ENCODE data around the gene TES. TPM values are rescaled to one million over a fixed set of nuclear protein-coding genes. Genes with fewer than 3 reads are reported as not detected.

Gene TES
- total and polyA plus RNA-seq, 2 of the 13 experiments (the other 11 are each of a cell fraction or from before 2014, with no cell fraction given) = 21.6 to 23.0 TPM

DNA sequence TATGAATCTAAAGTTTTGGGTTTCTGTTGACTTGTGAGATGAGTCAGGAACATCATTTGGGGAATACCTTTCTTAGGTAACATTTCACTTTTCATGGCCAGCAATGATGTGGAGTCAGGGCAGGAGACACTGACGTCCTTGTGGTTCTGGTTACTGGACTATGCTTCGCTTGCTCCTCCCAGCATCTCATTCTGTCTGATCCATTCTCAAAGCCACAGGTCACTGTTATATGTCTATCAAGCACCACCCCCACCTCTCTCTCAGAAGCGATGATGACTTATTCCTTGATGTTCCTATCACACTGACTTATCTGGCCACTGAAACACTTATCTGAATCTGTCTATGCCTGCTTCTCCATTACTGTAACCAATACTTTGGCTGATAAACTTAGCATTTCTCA is 51.6 kb downstream of the TES start:
- 47% methylated on average over 3 of the region's 3 CpGs for WGBS (ENCODE audit: low lambda C conversion rate)
- no peak overlapping the region for H3K4me2 ChIP-seq (ENCODE audit: low read depth, low read length)
- in situ Hi-C loops (cut with HindIII; ENCODE audit: extremely low pct_ligation_motif_present, low pct_unique_long_range_greater_than_20kb) (loop anchor here (5.0 kb wide), 1 partner anchor 330 kb away; no protein-coding TSS in a partner anchor), intact Hi-C loops (cut with micrococcal nuclease; ENCODE audit: unreplicated experiment) (no loop called here)
- CTCF ChIA-PET (ENCODE audit: low intra/inter-chr PET ratio, low total read pairs) = no interaction called here
- no peaks in the 10 kb centered on the region for H3K79me2 ChIP-seq (ENCODE audit: insufficient read depth, low read length)
- ATAC-seq (no peak), FAIRE-seq (no peak), DNase-seq (ENCODE audit: low spot score) (no peak)
- no peaks in the 10 kb centered on the region for H3K9me3 ChIP-seq (ENCODE audit: low read length)
- no TSS peak for BruUV-seq (replicated peaks)
- H4K20me1 ChIP-seq (ENCODE audit: insufficient read depth, low read length) = no peaks in the 10 kb centered on the region
- H2AFZ ChIP-seq (ENCODE audit: low read length) = no peak overlapping the region
- H3K9ac ChIP-seq (ENCODE audit: insufficient read depth, low read depth, low read length) = no peak overlapping the region
- no peak overlapping the region for H3K27ac ChIP-seq (ENCODE audit: extremely low read length, insufficient read depth, low read length)
- no peaks in the 10 kb centered on the region for H3K4me1 ChIP-seq (ENCODE audit: insufficient read depth, low read length)
- no peaks in the 10 kb centered on the region for H3K27me3 ChIP-seq (ENCODE audit: control insufficient read depth in 1 of 2, insufficient read depth in 2 of 2, low read length in 2 of 2)
- POLR2A ChIA-PET = no interaction called here
- no peak overlapping the region for H3K4me3 ChIP-seq (replicated peaks in 1 of 3; ENCODE audit: insufficient read depth in 1 of 3, low read depth in 2 of 3, low read length in 3 of 3)
- H3K36me3 ChIP-seq (replicated peaks in 1 of 2; ENCODE audit: control insufficient read depth in 1 of 2, insufficient read depth in 2 of 2, low read length in 2 of 2) = no peaks in the 10 kb centered on the region
- no peak for TF ChIP-seq SRF (IDR thresholded peaks at IDR 0.05; ENCODE audit: low read depth, low read length)
- TF ChIP-seq, protein P1, sequence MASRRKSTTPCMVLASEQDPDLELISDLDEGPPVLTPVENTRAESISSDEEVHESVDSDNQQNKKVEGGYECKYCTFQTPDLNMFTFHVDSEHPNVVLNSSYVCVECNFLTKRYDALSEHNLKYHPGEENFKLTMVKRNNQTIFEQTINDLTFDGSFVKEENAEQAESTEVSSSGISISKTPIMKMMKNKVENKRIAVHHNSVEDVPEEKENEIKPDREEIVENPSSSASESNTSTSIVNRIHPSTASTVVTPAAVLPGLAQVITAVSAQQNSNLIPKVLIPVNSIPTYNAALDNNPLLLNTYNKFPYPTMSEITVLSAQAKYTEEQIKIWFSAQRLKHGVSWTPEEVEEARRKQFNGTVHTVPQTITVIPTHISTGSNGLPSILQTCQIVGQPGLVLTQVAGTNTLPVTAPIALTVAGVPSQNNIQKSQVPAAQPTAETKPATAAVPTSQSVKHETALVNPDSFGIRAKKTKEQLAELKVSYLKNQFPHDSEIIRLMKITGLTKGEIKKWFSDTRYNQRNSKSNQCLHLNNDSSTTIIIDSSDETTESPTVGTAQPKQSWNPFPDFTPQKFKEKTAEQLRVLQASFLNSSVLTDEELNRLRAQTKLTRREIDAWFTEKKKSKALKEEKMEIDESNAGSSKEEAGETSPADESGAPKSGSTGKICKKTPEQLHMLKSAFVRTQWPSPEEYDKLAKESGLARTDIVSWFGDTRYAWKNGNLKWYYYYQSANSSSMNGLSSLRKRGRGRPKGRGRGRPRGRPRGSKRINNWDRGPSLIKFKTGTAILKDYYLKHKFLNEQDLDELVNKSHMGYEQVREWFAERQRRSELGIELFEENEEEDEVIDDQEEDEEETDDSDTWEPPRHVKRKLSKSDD (CRISPR knock-in tag; IDR thresholded peaks at IDR 0.05; ENCODE audit: low read depth) = no peak
- no peak for TF ChIP-seq NFYB (CRISPR knock-in tag; IDR thresholded peaks at IDR 0.05)
- TF ChIP-seq ZBTB21 (CRISPR knock-in tag; IDR thresholded peaks at IDR 0.05) = no peak

DNA sequence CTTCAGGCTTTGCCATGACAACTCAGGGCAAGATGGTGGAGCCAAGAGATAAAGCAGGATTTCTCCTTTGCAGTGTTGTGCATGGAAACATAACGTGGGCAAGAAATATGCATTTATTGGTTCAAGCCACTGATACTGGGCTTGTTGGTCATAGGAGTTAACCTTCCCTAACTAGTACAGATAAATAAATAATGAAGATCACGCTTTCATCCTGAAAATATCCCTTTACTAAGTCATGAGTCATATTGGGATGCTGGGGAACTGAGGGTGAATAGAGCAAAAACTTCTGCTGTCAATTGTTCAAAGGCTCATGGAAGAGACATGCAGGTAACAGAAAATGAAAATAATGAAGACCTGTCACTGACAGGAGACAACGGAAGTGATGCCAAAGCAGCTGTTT is 55.5 kb downstream of the TES start:
- 14% methylated on average over 3 of the region's 3 CpGs for WGBS (ENCODE audit: low lambda C conversion rate)
- ChIA-PET POLR2A (no interaction called here), CTCF (ENCODE audit: low intra/inter-chr PET ratio, low total read pairs) (no interaction called here)
- Histone ChIP-seq H3K36me3 (replicated peaks in 1 of 2; ENCODE audit: control insufficient read depth in 1 of 2, insufficient read depth in 2 of 2, low read length in 2 of 2) (no peaks in the 10 kb centered on the region), H3K4me1 (ENCODE audit: insufficient read depth, low read length) (no peaks in the 10 kb centered on the region), H2AFZ (ENCODE audit: low read length) (no peak overlapping the region), H3K79me2 (ENCODE audit: insufficient read depth, low read length) (no peaks in the 10 kb centered on the region), H3K9ac (ENCODE audit: insufficient read depth, low read depth, low read length) (no peak overlapping the region), H4K20me1 (ENCODE audit: insufficient read depth, low read length) (no peaks in the 10 kb centered on the region), H3K9me3 (ENCODE audit: low read length) (no peaks in the 10 kb centered on the region), H3K27ac (ENCODE audit: extremely low read length, insufficient read depth, low read length) (no peak overlapping the region), H3K27me3 (ENCODE audit: control insufficient read depth in 1 of 2, insufficient read depth in 2 of 2, low read length in 2 of 2) (no peaks in the 10 kb centered on the region), H3K4me3 (replicated peaks in 1 of 3; ENCODE audit: insufficient read depth in 1 of 3, low read depth in 2 of 3, low read length in 3 of 3) (no peak overlapping the region), H3K4me2 (ENCODE audit: low read depth, low read length) (no peak overlapping the region)
- BruUV-seq (replicated peaks) = no TSS peak
- no peak for FAIRE-seq
- DNase-seq (ENCODE audit: low spot score) = no peak
- intact Hi-C loops (cut with micrococcal nuclease; ENCODE audit: unreplicated experiment) (no loop called here), in situ Hi-C loops (cut with HindIII; ENCODE audit: extremely low pct_ligation_motif_present, low pct_unique_long_range_greater_than_20kb) (no loop called here)
- ATAC-seq = no peak
- TF ChIP-seq KLF15 (CRISPR knock-in tag; IDR thresholded peaks at IDR 0.05; ENCODE audit: borderline replicate concordance) = no peak
- no peak for TF ChIP-seq AGO1 (IDR thresholded peaks at IDR 0.05; ENCODE audit: low read depth, low read length, poor library complexity, severe bottlenecking)
- no peak for TF ChIP-seq NAIF1 (CRISPR knock-in tag; IDR thresholded peaks at IDR 0.05; ENCODE audit: borderline replicate concordance)
- TF ChIP-seq, protein P2, sequence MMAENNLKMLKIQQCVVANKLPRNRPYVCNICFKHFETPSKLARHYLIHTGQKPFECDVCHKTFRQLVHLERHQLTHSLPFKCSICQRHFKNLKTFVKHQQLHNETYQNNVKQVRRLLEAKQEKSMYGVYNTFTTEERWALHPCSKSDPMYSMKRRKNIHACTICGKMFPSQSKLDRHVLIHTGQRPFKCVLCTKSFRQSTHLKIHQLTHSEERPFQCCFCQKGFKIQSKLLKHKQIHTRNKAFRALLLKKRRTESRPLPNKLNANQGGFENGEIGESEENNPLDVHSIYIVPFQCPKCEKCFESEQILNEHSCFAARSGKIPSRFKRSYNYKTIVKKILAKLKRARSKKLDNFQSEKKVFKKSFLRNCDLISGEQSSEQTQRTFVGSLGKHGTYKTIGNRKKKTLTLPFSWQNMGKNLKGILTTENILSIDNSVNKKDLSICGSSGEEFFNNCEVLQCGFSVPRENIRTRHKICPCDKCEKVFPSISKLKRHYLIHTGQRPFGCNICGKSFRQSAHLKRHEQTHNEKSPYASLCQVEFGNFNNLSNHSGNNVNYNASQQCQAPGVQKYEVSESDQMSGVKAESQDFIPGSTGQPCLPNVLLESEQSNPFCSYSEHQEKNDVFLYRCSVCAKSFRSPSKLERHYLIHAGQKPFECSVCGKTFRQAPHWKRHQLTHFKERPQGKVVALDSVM (CRISPR knock-in tag; IDR thresholded peaks at IDR 0.05) = no peak
- TF ChIP-seq DNMT3B (CRISPR knock-in tag; conservative IDR thresholded peaks at IDR 0.05) = no peak
- TF ChIP-seq TAF1 (CRISPR knock-in tag; IDR thresholded peaks at IDR 0.05) = no peak

Measured in HepG2 (cell line).